GM20000 (cell line): ENCODE results near the gene ERMARD.
A peak's percentile ranks its signal among the peaks of the same experiment; 100 is the strongest.

ENCODE experiments used
- DNase-seq: peaks from one replicate; pipeline ENCODE4 v3.0.0; 2012; ENCODE audit warnings: low spot score
- CTCF ChIP-seq: IDR thresholded peaks from 2 replicates; pipeline ENCODE4 v1.5.1; 2012; ENCODE audit warnings: mild to moderate bottlenecking, control low read depth; ENCODE audit errors: extremely low read depth, missing control alignments

Gene ERMARD

GRCh38 chr6:169789944-169790927 is 38.8 kb downstream of the ERMARD start:
- peak; percentile 96 for TF ChIP-seq CTCF
- peak; percentile 86 for DNase-seq

DNA sequence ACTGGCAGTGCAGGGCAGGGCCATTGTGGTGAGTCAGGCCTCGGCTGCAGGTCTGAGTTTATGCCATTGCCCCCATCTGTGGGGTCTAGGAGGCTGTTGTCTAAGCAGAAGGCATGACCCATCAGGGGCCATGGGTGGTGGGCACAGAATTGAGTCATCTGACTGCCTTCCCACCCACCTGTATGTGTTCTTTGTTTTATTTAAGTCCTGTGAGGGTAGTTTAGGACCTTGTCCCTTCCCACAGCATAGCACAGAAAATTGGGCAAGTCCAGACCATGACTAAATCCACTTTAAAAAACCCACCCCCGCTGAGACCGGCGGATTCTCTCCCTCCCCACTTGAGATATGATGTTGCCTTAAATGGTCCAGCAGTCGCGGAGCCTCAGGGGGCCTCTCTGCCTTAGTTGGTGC is 40.3 kb downstream of the ERMARD start:
- DNase-seq = no peak
- TF ChIP-seq CTCF = no peak

- no peak for DNase-seq
- no peak for TF ChIP-seq CTCF
These were observed 41.0 kb downstream of the ERMARD start for GRCh38 chr6:169792306-169793015.

DNA sequence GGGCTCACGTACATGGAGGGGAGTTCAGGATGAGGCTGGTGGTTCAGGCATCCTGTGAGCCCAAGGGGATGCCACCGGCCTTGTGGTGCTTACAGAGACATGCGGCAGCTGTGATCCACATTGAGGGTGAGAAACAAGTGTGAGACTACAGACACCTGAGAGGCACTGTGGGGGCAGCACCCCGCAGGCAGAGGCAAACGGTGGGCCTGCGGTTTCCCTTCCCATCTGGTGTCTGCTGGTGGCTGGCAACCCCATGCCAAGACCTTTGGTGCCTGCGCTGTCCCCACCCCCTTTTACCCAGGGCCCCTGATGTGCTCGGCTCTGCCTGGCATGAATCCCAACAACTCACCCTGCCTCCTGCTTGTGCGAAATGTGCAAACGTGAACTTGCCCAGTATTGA is 42.0 kb downstream of the ERMARD start:
- no peak for DNase-seq

DNA sequence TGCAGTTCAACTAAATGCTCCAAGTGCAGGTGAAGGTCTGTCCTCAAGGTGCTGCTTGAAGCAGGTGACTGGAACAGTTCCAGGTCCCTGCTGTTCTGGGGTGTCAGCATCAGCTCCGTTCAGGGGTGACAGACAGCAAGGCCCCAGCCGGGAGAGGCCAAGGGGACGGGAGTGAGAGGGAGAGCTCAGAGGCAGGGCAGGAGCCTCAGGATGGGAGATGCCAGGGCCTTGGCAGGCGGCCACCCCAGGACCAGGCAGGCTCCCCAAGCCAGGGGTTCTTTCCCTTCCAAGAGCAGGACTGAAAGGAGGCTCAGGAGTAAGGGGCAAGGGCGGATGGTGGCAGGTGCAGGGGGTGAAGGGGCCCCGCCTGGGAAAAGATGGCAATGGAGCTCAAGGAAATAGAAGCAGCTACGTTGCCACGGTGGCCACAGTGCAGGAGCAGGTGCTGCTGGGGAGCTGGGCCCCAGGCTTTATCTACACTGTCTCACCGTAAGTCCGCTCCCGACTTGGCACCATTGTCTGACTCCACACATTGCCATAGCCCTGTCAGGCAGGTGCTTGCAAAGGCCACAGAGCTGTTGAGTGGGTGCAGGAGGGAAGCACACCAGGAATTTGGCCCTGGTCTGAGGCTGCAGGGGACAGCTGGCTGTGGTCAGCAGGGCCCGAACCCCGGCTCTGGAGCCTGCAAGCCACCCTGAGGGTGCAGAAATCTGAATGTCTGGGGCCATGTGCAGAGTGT is 43.1 kb downstream of the ERMARD start:
- no peak for DNase-seq
- no peak for TF ChIP-seq CTCF

More for the DNA sequence above, 42.0 kb downstream of the ERMARD start:
- no peak for TF ChIP-seq CTCF

DNA sequence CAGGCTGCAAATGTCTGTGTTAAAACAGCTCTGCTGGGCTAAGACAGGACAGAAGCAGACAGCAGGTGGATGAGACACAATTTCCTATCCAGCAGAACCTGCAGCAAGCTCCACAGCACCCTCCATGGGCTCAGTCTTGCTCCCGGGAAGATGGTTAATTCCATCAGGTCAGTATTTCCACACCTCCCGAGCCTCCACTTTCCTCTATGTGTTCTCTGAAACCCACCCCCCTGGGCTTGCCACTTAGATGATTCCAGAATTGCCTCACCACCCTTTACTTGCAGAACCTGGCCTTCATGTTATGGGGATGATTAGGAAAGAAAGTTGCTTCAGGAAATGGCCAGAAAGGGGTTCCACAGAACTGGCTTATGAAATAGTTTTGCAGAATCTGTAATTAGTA is 43.8 kb downstream of the ERMARD start:
- no peak for DNase-seq
- TF ChIP-seq CTCF = no peak
